ENCODE measurements around the gene RAB12.
A peak's percentile ranks its signal among the peaks of the same experiment; 100 is the strongest.
"Not testable (repeated sequence)": the region's sequence is repeated elsewhere in the genome, so short reads cannot be mapped to it uniquely, and the experiment has no call there.

Gene RAB12

DNA sequence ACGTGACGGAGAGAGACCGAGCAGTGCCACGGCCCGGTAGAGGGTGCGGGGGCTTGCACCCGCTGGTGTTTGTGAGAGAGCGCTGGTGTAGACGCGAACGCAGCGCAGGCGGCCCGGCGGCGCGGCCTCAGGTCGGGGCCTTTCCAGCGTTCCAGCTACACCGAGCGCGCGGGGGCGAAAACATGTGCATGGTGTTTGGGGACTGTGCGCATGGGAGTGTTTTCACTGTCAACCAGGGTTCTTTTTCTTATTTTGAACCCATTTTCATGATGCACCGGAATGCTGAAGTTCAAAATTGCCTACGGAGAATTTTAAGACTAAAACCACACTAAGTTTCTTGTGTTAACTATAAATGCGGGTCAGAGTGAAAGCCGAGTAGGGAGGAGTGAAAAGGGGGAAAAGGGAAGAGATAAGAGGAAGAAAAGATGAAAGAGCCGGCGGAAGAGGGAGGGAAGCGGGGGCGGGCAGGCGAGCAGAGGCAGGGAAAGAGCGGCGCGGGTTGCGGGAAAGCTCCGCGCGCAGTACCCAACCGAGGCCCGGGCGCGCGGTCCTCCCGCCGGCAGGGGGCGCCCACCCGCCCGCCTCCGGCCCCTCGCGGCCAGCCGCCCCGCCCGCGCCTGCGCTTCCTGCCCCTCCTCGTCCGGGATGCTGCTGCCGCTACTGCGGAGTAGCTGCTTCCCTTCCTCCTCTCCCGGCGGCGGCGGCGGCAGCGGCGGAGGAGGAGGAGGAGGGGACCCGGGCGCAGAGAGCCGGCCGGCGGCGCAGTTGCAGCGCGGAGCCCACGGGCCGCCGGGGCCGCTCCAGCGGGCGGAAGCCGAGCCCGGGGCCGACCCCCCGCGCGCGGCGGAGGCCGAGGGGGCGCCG is at the start of gene RAB12:
Gene RAB12, plus strand, starts transcription at position 643 of the 864 bp plus-strand sequence. Its CDS starts 3 bp downstream, at position 646.
- DNase-seq (ENCODE audit: low read depth in 2 of 2), result peak; percentile 65 to 83

DNA sequence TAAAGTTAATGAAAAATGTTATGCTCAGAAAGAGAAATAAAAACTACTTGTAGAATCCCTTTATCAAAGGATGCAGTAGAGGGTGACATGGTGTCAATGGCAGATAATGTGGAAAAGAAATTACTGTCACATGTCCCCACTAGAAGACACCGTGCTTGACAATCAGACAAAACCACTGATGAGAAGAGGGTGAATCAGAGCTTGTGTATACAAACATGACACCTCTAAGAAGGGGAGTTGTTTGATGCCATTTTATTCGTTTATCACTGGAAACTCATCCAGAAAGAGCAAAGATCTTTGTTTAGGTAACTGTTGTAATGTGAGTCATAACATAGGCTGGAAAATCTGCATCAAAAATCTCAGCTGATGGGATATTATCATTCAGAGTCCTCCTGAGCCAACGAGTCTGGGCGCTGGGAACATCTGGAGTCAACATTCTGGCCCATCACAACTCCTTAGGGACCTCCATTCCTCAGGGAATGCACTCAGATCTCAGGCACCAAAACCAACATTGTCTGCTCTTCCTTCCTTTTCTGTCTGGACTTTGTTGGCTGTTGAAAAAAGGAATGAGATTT is 49.5 kb upstream of the RAB12 start:
- no peak for DNase-seq (ENCODE audit: low read depth in 2 of 2)

- no peak for DNase-seq (ENCODE audit: low read depth in 2 of 2)
Measured at GRCh38 chr18:8561123-8561910, 47.9 kb upstream of the RAB12 start.

- no peak for DNase-seq (ENCODE audit: low read depth in 2 of 2)
Measured at GRCh38 chr18:8562070-8562469, 47.2 kb upstream of the RAB12 start.

DNA sequence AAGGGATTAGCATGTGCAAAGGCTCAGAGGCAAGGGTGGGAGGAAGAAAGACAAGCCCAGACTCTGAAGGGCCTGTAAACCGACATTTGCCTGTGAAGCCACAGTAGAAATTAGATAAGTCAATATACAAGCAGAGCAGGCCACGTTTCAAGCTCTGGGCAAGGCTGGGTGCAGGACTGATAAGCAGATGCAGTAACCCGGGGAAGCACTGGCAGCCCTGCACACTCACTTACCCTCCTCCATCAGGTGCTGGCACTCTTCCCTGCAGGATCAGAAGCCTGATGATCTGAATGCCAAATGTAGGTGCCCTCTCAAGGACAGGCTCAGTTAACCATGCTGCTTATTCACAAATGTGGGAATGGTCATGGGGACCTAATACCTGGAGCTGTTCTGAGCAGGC is 46.3 kb upstream of the RAB12 start:
- no peak for DNase-seq (ENCODE audit: low read depth in 2 of 2)

DNA sequence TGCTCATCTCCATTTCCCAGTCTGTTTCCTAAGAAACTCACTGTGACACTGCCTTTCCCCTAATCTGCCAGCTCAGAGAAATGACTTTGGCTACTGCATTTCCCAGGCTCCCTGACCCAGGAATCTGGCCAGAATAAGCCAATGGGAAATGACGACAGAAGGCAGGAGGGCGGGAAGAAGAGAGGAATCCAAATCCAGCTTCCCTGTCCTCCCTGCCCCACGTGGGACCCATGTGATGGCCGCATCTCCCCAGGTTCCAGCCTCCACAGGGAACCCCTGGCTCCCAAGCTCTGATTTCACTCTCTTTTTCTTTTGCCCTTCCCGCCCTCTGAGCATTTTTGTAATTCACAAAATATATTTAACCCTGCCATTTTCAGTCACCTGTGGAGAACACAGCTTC is 37.8 kb upstream of the RAB12 start:
- DNase-seq (ENCODE audit: low read depth in 2 of 2), result no peak

DNA sequence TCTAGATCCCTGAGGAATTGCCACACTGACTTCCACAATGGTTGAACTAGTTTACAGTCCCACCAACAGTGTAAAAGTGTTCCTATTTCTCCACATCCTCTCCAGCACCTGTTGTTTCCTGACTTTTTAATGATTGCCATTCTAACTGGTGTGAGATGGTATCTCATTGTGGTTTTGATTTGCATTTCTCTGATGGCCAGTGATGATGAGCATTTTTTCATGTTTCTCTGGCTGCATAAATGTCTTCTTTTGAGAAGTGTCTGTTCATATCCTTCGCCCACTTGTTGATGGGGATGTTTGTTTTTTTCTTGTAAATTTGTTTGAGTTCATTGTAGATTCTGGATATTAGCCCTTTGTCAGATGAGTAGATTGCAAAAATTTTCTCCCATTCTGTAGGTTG is 35.5 kb upstream of the RAB12 start:
- DNase-seq (ENCODE audit: low read depth in 2 of 2), result not testable (repeated sequence)

DNA sequence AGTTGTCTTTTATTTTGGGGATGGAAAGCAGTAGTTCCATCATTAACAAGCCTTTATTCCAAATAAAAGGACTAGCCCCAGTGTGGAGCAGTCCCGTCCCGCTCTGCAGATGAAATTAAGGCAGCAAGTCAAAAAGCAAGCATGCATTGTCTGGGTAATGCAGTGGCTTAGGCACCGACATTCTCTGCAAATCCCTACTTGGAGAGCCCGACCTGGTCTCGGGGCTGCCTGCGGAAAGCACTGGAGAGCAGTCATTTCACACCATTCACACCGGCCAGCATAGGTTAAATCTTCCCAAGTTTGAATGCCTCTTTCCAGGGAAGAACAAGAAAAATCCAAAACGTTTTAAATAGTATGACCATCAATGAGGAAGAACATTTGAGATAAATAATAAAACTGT is 24.4 kb upstream of the RAB12 start:
- no peak for DNase-seq (ENCODE audit: low read depth in 2 of 2)

GRCh38 chr18:8586941-8587340 is 22.3 kb upstream of the RAB12 start:
- no peak for DNase-seq (ENCODE audit: low read depth in 2 of 2)

DNA sequence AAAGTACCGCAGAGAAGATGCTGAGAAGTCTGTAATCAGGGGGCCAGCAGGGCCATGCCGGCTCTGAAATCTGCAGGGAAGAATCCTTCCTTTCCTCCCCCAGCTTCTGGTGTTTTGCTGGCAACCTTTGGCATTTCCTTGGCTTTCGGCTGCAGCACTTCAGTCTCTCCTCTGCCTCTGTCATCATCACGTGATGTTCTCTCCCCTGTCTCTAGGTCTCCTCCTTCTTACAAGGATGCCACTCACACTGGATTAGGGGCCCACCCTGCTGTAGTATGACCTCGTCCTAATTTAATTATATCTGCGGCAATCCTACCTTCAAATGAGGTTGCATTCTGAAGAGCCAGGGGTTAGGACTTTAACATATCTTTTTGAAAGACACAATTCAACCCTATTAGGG is 13.8 kb upstream of the RAB12 start:
- no peak for DNase-seq (ENCODE audit: low read depth in 2 of 2)

- no peak for DNase-seq (ENCODE audit: low read depth in 2 of 2)
Measured at GRCh38 chr18:8601277-8602032, 7.8 kb upstream of the RAB12 start.

DNA sequence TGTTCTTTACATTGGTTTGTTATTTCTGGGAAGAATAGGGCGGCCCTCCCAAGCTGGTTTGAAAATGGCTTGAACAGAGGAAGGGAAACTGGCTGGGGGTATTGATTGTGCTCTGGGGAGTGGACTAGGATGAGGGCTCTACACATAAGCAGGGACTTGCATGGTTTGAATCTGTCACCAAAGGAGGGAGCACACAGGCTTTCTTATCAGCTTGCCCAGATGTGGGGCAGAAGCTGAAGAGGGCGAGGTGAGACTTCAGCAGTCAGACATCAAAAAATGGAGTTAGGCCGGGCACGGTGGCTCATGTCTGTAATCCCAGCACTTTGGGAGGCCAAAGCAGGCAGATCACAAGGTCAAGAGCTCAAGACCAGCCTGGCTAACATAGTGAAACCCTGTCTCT is 7.2 kb upstream of the RAB12 start:
- DNase-seq (ENCODE audit: low read depth in 2 of 2), result no peak

DNA sequence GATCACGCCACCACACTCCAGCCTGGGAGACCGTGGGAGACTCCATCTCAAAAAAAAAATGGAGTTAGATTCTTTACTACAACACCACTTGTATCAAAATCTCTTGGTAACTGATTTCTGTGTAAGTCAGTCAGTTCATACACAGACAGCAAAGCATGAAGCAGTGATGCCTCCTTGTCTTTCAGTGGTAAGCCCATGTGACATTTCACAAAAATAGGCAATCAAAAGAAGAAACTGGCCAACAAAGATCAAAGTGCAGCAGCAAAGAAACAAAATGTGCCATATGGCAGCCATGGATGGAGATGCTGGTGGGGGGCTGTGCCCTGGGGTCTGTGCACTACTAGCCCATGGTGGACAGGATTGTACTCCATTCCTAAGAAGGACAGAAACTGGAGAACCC is 6.7 kb upstream of the RAB12 start:
- no peak for DNase-seq (ENCODE audit: low read depth in 2 of 2)

GRCh38 chr18:8603663-8604520 is 5.3 kb upstream of the RAB12 start:
- no peak for DNase-seq (ENCODE audit: low read depth in 2 of 2)

GRCh38 chr18:8605974-8606373 is 3.3 kb upstream of the RAB12 start:
- DNase-seq (ENCODE audit: low read depth in 2 of 2), result no peak

GRCh38 chr18:8607776-8608742 is 1.2 kb upstream of the RAB12 start:
- DNase-seq (ENCODE audit: low read depth in 2 of 2), result no peak

DNA sequence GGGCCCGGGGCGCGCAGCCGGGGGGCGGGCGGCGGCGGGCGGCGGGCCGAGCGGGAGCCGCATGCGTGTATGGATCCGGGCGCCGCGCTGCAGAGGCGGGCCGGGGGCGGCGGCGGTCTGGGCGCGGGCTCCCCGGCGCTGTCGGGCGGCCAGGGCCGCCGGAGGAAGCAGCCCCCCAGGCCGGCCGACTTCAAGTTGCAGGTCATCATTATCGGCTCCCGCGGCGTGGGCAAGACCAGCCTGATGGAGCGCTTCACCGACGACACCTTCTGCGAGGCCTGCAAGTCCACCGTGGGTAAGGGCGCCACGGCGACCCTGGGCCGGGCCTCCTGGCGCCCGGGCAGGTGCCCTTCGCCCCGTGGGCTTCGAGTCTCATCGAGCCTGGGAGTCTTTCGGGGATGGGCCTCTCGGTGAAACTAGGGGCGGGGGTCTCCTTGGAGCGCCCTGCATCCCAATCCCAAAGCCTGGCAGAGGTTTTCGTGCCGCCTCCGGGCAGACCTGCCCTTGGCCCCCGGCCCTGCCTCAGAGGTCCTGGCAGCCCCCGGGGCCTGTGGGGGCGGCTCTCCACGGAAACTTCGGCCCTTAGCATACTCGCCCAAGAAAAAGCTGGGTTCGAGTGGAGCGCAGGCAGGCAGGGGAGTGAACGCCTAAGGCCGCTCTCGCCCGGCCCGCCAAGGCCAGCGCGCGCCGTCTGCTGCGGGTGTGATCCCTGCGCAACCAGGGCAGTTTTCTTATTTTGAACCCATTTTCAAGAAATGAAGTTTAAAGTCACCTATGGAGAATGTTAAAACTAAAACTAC is 622 bp downstream of the RAB12 start:
- DNase-seq (ENCODE audit: low read depth in 2 of 2), result no peak

DNA sequence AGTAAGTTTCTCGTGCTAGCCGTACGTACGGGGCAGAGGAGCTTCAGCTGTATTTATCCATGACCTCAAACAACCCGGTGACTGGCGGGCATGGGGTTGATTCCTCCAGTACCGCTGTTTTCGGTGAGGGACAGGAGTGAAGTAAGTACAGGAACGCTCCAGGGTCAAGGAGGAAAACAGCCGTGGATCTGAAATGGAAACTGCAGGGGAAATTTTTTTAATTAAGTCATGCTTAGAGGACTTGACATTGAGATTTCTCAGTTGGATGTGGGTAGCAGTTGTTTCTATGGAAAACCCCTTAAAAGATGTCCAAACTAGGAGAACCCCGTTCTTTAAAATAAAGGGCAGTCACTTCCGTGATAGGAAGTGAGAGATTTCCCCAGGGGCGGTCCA is 1.2 kb downstream of the RAB12 start:
- no peak for DNase-seq (ENCODE audit: low read depth in 2 of 2)
